Glutamatergic neuron (in vitro differentiated cells): Measurements from ENCODE around the gene ABCA13. TPM values are rescaled to one million over a fixed set of nuclear protein-coding genes. Genes with fewer than 3 reads are reported as not detected.

ENCODE experiments used
- DNase-seq: peaks from one replicate; pipeline ENCODE4 v3.0.0; 2022
- H3K27ac Mint-ChIP-seq: one replicate; pipeline ENCODE4 v1.8.0; 2020; ENCODE audit warnings: mild to moderate bottlenecking, mixed read lengths, inconsistent platforms; ENCODE audit not compliant: unreplicated experiment
- H3K27me3 Mint-ChIP-seq: one replicate; pipeline ENCODE4 v1.8.0; 2020; ENCODE audit warnings: mild to moderate bottlenecking, moderate library complexity, mixed read lengths, inconsistent platforms; ENCODE audit not compliant: unreplicated experiment
- H3K36me3 Mint-ChIP-seq: one replicate; pipeline ENCODE4 v1.8.0; 2020; ENCODE audit warnings: mild to moderate bottlenecking, mixed read lengths, inconsistent platforms; ENCODE audit not compliant: unreplicated experiment
- H3K4me1 Mint-ChIP-seq: one replicate; pipeline ENCODE4 v1.8.0; 2020; ENCODE audit warnings: mild to moderate bottlenecking, low read depth, mixed read lengths, inconsistent platforms; ENCODE audit not compliant: unreplicated experiment
- H3K4me3 Mint-ChIP-seq: one replicate; pipeline ENCODE4 v1.8.0; 2020; ENCODE audit warnings: mild to moderate bottlenecking, mixed read lengths, inconsistent platforms; ENCODE audit not compliant: unreplicated experiment
- H3K9me3 Mint-ChIP-seq: one replicate; pipeline ENCODE4 v1.8.0; 2020; ENCODE audit warnings: mild to moderate bottlenecking, moderate library complexity, mixed read lengths, inconsistent platforms; ENCODE audit not compliant: unreplicated experiment
- total RNA-seq: library from RNA; stranded (reverse); fragmentation: NEBNext Ultra II Directional; extraction: Animal tissue kit (Norgen Biotek cat#: 25700); gene quantifications from one replicate; pipeline ENCODE4 v1.2.1, GENCODE V29; 2021; ENCODE audit not compliant: unreplicated experiment
- TF ChIP-seq, protein P1 (sequence below): fragments of 200-600 bp; sonication (generic); IDR thresholded peaks from one replicate; pipeline ENCODE4 v1.5.0; 2021; ENCODE audit not compliant: partially characterized antibody, unreplicated experiment

The ABCA13 gene
- total RNA-seq, 1 donor from 2014 or later, result 0.61 TPM

- Mint-ChIP-seq H3K36me3 (no peaks in the 10 kb centered on the region), H3K27ac (no peak overlapping the region), H3K9me3 (no peaks in the 10 kb centered on the region), H3K27me3 (no peaks in the 10 kb centered on the region), H3K4me3 (no peak overlapping the region), H3K4me1 (no peaks in the 10 kb centered on the region)
- DNase-seq, result no peak
- TF ChIP-seq, protein P1, sequence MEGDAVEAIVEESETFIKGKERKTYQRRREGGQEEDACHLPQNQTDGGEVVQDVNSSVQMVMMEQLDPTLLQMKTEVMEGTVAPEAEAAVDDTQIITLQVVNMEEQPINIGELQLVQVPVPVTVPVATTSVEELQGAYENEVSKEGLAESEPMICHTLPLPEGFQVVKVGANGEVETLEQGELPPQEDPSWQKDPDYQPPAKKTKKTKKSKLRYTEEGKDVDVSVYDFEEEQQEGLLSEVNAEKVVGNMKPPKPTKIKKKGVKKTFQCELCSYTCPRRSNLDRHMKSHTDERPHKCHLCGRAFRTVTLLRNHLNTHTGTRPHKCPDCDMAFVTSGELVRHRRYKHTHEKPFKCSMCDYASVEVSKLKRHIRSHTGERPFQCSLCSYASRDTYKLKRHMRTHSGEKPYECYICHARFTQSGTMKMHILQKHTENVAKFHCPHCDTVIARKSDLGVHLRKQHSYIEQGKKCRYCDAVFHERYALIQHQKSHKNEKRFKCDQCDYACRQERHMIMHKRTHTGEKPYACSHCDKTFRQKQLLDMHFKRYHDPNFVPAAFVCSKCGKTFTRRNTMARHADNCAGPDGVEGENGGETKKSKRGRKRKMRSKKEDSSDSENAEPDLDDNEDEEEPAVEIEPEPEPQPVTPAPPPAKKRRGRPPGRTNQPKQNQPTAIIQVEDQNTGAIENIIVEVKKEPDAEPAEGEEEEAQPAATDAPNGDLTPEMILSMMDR, result no peak
Measured at GRCh38 chr7:48691788-48692187, 520.5 kb downstream of the ABCA13 start.

Other genes starting within 250 kb of the ABCA13 start
- gene PKD1L1, start 223.0 kb upstream of the ABCA13 start, total RNA-seq, result 0.17 TPM
- gene HUS1, start 191.8 kb upstream of the ABCA13 start, total RNA-seq, result 40.6 TPM
- gene SUN3, start 142.4 kb upstream of the ABCA13 start, total RNA-seq, result not detected
- gene C7orf57, start 135.9 kb upstream of the ABCA13 start, total RNA-seq, result not detected
- 29.8 TPM for gene UPP1, start 82.2 kb upstream of the ABCA13 start, total RNA-seq